Gastrocnemius medialis (tissue), 4 donors: ENCODE measurements around the gene VSIR.

Experiments used
- CTCF ChIP-seq, 5 experiments: fragments of 450-650 bp in 3 of 5; fragments of 200-600 bp in 2 of 5; sonication (generic) in 2 of 5; IDR thresholded peaks in 4 of 5; conservative IDR thresholded peaks in 1 of 5; 1 replicate in 4 of 5; 2 replicates in 1 of 5; pipeline ENCODE4 v1.5.1; 2016 to 2019; ENCODE audit warnings: antibody characterized with exemption in 5 of 5, mild to moderate bottlenecking in 3 of 5, moderate library complexity in 3 of 5
- POLR2A ChIP-seq, 2 donors: fragments of 450-650 bp; IDR thresholded peaks; one replicate each; pipeline ENCODE4 v1.6.1; 2017; ENCODE audit warnings: antibody characterized with exemption in 2 of 2, mild to moderate bottlenecking in 2 of 2, moderate library complexity in 2 of 2

GRCh38 chr10:71720288-71720687 is 53.0 kb downstream of the VSIR start:
- TF ChIP-seq CTCF (IDR thresholded peaks at IDR 0.05 in 4 of 5, conservative IDR thresholded peaks at IDR 0.05 in 1 of 5), result no peak
- no peak for TF ChIP-seq POLR2A (IDR thresholded peaks at IDR 0.05)
